GM21723 (cell line): Measurements from ENCODE around the gene SPSB1.

Experiments
- ATAC-seq: cut with Tn5 transposase; IDR thresholded peaks from one replicate; pipeline ENCODE4 v1.9.1; 2021; ENCODE audit warnings: mild to moderate bottlenecking, moderate library complexity; ENCODE audit not compliant: unreplicated experiment

SPSB1 gene

DNA sequence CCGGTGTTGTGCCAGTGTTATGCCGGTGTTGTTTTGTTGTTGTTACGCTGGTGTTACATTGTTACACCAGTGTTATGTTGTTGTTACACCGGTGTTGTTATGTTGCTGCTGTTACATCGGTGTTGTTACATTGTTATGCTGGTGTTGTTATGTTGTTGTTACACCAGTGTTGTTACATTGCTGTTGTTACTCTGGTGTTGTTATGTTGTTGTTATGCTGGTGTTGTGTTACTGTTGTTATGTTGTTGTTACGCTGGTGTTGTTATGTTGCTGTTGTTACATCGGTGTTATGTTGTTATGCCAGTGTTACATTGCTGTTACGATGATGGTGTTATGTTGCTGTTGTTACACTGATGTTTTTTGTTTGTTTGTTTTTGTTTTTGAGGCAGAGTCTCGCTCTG is 34.1 kb upstream of the SPSB1 start:
- ATAC-seq: no peak

DNA sequence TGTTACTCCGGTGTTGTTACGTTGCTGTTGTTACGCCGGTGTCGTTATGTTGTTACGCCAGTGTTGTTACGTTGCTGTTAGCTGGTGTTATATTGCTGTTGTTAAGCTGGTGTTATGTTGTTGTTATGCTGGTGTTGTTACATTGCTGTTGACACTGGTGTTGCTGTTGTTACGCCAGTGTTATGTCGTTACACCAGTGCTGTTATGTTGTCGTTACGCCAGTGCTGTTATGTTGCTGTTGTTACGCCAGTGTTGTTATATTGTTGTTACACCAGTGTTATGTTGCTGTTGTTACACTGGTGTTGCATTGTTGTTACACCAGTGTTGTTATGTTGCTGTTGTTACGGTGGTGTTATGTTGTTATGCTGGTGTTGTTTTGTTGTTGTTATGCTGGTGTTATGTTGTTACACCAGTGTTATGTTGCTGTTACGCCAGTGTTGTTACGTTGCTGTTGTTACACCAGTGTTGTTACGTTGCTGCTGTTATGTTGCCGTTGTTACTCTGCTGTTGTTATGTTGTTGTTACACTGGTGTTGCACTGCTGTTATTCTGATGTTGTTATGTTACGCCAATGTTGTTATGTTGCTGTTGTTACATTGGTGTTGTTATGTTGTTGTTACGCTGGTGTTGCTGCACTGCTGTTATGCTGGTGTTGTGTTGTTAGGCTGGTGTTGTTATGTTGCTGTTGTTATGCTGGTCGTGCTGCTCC is 32.5 kb upstream of the SPSB1 start:
- no peak for ATAC-seq

DNA sequence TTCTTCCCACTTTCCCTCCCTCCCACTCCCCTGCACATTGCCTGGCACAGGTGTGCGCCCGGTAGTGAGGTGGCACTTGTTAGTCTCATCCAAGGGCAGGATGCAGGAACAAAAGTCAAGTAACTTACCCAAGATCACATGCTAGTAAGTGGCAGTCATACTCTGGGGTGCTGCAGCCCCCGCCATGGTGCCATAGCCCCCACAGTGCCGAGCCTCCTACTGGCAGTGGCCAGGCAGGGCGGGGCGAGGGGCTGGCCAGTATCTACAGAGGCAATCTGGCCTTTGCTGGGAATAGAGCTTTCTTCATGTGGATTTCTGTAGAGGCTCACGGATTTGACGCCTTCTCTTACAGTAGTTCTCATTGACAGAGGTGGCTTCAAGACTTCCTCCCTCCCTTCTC is 31.2 kb upstream of the SPSB1 start:
- no peak for ATAC-seq

DNA sequence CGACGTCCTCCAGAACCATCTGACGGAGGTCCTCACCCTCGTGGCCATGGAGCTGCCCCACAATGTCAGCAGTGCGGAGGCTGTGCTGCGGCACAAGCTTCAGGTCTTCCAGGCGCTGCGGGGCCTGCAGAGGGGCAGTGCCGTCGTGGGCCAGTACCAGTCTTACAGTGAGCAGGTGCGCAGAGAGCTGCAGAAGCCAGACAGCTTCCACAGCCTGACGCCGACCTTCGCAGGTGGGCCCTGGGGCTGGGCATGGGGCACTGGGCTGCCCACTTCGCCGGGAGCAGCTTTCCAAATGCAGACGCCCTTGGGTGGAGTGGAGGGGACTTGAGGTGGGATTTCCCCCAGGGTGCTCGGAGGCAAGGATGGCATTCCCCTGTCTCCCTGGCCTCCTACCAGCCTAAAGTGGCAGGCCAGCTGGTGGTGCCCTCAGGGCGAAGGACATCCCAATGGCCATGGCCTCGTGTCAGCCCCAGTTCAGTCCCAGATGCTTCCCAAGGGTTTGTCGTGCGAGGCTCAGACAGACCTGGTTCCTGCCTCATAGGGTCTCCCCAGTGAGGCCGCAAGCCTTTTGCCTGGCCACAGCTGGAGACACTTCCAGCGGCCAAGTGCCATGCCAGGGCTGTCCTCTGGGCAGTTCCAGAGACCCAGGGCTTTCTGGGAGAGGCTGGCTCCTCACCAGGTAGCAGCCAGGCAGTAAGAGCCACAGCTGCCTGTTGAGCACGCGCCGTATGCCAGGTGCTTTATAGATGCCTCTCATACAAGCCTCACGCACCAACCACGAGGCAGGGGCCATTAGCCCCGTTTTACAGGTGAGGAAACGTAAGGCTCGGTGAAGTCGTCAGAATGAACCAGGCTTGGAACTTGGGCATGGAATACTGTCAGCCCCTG is 30.4 kb upstream of the SPSB1 start:
- ATAC-seq: no peak

DNA sequence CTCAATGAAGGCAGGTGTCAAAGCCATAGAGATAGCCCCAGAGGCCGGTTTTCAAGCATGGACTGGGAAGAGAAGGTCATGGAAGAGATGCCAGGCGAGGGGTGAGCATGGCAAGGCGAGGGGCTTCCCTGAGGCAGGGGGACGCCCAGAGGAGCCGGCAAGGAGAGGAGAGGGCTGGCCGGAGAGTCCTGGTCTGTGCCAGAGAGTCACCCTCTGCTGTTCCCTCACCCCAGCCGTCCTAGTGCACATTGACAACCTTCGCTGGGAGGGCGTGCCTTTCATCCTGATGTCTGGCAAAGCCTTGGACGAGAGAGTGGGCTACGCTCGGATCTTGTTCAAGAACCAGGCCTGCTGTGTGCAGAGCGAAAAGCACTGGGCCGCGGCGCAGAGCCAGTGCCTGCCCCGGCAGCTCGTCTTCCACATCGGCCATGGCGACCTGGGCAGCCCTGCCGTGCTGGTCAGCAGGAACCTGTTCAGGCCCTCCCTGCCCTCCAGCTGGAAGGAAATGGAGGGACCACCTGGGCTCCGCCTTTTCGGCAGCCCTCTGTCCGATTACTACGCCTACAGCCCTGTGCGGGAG is 29.3 kb upstream of the SPSB1 start:
- no peak for ATAC-seq

DNA sequence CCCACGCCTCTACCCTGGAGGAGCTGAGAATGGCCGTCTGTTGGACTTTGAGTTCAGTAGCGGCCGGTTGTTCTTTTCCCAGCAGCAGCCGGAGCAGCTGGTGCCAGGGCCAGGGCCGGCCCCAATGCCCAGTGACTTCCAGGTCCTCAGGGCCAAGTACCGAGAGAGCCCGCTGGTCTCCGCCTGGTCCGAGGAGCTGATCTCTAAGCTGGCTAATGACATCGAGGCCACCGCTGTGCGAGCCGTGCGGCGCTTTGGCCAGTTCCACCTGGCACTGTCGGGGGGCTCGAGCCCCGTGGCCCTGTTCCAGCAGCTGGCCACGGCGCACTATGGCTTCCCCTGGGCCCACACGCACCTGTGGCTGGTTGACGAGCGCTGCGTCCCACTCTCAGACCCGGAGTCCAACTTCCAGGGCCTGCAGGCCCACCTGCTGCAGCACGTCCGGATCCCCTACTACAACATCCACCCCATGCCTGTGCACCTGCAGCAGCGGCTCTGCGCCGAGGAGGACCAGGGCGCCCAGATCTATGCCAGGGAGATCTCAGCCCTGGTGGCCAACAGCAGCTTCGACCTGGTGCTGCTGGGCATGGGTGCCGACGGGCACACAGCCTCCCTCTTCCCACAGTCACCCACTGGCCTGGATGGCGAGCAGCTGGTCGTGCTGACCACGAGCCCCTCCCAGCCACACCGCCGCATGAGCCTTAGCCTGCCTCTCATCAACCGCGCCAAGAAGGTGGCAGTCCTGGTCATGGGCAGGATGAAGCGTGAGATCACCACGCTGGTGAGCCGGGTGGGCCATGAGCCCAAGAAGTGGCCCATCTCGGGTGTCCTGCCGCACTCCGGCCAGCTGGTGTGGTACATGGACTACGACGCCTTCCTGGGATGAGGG is 28.5 kb upstream of the SPSB1 start:
- ATAC-seq: no peak

DNA sequence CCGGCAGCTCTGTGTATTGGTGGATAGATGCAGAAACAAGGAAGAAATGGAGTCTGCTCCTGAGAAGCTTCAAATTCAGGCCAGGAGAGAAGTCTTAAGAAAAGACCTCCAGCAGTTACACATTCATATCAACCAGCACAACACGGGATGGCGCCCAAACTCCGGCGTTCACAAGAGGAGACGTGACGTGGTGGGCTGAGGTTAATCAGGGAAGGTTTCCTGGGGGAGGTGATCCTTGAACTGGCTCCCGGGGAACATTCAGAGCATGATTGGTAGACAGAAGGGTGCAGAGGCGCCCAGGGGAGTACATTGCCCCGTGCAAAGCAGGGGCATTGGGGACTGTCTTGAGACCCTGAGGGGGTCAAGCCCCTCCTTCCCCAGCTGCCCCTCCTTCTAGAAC is 27.7 kb upstream of the SPSB1 start:
- ATAC-seq: no peak

DNA sequence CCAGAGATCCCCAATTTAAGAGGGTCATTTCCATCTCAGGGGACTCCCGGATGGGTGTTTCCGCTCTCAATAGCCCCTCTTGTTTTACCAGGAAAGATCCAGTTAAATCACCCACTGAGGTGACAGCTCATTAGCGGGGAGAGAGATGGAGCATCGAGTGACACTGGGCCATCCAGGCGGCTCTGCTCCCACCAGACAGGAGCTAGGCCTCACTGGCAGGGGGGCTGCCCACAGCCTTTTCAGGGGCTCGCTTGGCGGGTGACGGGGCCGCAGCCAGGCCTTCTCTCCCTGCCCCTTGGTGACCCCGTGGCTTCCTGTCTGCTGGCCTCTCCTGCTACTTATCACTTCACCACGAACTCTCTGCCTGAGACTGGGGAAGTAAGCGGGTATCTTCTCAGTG is 26.7 kb upstream of the SPSB1 start:
- ATAC-seq: no peak

DNA sequence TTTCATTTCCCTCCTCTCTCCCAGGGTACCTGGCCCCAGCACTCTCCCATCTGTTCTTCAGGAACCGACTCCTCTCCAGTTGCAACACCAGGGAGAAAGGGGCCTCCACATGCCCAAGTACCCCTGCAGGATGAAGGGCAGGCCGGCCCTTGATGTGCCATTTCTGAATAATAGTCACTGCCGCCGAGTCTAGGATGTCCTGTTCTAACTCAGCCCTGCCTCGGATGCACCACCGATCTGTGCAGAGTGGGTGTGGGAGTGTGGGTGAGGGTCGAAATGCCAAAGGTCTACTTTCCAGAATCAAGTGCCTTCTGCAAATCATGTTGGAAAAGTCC is 25.4 kb upstream of the SPSB1 start:
- no peak for ATAC-seq

DNA sequence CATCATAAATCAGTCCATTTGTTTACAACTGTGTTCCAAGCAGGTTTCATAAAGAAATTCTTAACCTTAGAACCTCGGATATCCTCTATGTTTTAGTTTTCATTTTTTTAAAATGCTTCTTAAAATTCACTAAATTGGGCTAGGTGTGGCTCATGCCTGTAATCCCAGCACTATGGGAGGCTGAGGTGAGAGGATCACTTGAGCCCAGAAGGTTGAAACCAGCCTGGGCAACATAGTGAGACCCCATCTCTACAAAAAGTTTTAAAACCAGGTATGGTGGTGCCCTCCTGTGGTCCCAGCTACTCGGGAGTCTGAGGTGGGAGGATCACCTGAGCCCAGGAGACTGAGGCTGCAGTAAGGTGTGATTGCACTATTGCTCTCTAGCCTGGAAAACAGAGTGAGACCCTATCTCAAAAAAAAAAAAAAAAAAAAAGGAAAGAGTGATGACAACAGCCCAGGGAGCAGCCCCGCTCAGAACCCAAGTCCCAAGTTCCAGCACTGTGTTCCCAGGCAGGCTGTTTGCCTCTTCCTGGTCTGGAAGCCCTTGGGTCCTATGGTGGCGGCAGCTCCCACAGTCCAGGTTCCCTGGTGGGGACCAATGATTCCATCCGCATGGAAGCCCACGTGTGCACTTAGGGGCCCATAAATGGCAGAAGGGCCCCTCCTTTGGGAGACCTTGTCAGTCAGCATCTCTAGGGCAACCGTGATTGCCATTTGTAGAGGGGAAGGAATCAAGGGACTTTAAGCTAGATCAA is 24.7 kb upstream of the SPSB1 start:
- ATAC-seq: no peak

DNA sequence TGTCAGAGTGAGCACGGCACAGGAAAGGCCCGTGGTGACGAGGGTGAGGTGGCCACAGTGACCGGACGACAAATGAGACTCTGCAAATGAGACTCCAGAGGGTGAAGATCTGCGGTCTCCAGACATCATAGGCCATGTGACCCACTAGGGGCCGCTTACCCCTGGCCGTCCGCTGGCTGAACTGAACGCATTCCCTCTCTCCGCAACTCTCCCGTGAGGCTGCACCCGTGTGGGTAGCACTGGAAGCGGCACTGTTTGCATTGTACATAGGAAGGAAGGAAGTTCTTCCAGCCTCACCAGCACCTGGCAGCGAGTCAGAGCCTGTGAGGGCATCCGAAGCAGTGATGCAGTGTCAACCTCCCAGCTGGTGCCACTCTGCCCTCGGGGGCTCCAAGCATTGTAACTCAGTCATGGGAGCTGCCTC is 23.6 kb upstream of the SPSB1 start:
- ATAC-seq: no peak

DNA sequence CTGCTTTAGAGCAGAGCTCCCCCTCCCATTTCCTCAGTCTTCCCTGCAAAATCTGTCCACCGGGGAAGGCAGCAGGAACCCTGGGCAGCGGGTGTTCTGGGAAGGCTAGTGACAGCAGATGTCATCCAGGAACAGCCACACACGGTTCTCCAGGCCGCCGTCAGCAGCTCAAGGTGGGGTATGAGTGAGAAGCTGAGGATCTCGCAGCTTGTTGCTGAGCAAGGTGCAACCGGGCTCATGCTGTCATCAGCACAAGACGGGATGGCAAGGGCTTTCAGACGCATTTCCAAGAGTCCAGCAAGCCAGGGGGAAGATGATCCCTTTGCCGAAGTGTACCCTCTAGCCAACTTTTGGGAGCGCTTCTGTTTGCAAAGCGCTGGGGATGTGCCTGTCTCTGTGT is 23.0 kb upstream of the SPSB1 start:
- no peak for ATAC-seq

DNA sequence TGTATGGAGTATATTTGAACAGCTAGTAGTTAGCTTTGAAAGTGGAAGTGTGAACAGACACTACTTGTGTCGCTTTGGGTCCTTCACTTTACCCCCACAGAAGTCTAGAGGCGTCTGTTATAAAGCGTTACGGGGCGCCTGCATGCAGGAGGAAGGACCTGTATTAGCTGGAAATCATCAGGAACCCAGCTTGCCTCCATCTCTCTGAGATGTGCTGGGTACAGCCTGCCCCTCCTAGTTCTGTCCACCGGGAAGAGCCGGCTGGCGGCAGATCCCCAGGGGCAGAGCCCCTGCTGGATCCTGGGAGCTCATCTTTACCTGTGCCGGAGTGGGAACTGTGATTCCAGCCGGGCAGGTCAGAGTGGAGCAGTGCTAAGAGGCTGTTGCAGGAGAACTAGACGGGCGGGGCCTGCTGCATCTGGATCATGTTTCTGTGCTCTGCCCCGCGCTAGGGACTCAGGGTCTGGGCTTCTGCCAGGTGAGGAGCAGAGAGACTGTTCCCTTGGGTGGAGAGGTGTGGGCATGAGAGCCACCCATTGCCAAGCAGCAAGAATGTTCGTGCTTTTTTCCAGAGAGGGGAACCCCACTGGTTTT is 22.3 kb upstream of the SPSB1 start:
- ATAC-seq: no peak

DNA sequence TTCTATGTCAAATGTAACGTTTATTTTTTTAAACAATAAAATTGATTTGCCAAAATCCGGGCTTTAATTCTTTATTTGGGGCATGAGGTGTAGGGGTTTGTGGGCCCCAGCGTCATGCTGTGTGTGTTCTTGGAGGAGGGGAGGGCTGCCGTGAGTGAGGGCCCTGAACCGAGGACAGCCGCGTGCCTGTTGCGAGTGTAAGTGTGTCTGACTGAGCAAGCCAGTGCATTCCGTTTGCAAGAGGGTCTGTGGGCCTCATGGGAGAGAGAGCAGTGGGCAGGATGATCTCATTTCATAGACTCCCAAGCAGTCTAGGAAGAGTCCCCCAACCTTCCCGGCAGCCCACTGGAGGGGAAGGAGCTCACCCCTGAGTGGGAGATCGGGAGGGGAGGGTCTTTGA is 21.4 kb upstream of the SPSB1 start:
- no peak for ATAC-seq

DNA sequence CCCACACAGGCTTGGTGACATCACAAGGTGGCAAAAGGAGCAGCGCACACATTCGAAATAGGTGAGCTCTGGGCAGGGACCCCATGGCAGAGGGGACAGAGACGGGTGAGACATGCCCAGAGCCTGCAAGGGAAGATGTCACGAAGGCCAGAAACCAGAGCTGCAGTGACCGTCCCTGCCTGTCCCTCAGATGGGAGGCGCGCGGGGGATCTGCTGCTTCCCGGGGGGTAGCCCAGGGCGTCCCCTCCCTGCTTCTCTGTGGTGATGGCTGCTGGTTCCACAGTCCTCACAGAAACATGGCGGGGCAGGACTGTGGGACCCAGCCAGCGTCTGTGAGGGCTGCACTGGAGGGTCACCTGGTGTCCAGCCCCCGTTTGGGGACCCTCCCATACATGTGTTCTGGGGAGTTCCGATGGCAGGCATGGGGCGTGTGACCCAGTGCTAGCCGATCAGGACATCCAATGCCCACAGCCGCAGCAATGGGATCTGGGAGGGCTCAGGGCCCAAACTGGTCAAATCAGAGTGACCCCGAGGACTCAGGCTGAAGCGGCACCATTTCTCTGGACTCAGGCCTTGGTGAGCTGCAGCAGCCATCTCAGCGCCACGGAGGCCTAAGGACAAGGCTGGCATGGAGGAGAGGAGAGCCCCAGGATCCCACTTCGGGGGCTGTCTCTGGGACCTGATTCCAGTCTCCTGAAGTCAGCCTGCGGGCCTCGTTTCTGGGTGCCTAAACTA is 20.7 kb upstream of the SPSB1 start:
- no peak for ATAC-seq

DNA sequence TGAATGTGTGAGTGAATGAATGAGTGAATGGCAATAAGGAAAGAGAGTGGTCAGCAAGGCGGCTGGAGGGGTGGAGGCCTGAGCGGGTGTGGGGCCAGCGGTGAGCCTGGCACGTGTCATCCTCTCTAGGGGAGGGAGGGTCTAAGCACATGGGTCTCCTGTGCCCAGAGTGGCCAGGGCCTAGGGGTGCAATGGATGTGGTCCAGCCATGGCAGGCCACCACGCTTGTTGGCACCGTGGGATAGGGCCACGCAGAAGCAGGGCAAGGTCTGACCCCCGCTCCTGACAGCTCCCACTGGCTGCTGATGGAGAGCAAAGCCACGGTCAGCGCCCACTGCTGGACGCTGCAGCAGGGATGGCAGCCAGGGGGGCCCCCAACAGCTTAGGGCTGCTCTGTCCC is 19.5 kb upstream of the SPSB1 start:
- no peak for ATAC-seq

DNA sequence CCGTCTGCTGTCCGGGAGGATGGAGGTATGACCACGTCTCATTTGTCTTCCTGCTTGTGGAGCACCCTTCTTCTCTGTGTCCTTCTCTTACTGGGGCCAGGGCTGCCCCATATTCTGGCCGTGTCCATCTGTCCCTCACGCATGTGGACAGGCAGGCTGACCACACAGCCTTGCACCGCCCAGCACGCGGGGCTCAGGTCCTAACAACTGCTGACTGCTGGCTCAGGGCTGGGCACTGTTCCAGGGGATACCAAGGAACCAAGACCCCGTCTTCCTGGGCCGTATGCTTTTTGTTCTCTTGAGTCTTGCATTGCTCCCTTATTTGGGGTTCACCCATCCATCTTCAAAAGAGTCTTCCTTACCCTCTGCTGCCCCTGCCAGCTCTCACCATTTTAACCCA is 17.5 kb upstream of the SPSB1 start:
- peak; percentile 23 for ATAC-seq

DNA sequence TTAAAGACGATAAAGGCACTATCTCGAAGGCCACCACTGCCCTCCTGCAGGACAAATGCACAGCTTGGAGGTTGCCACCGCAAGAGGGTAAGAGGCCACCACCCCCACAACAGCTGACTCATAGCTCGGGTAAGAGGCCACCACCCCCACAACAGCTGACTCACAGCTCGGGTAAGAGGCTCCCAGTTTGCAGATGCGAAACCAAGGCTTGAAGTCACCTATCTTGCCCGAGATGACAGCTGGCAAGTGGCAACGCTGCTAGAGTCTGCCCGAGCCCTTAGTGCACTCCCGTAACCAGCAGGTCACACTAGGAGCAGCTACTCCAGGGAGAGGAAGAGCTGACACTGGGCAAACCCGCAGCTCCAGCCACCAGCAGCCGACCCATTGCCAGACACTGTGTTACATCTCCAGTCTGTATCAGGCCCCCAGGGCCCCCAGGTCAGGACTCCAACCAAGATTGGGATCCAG is 17.1 kb upstream of the SPSB1 start:
- ATAC-seq: peak; percentile 93

DNA sequence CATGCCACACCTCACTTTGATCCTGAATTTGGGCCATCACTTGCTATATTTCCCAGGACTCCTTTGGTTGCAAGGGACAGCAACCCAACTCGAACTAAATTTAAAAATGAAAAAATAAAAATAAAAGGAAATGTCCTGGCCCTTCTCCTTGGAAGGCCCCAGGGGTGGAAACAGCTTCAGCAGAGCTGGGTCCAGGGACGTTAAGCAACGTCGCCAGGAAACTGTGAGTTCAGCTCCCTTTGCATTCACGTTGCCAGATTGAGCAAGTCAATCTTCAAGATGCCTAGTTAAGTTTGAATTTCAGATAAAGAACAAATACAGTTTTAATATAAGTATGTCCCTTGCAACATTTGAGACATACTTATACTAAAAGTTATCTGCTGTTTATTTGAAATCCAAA is 14.6 kb upstream of the SPSB1 start:
- no peak for ATAC-seq
